ENCODE data around the gene CTAGE8. TPM values are rescaled to one million over a fixed set of nuclear protein-coding genes. Genes with fewer than 3 reads are reported as not detected.
"Not testable (repeated sequence)": the region's sequence is repeated elsewhere in the genome, so short reads cannot be mapped to it uniquely, and the experiment has no call there.

Gene CTAGE8
- polyA plus RNA-seq, 10 donors, result 0.11 to 1.6 (median 0.75) TPM; not detected in 2

DNA sequence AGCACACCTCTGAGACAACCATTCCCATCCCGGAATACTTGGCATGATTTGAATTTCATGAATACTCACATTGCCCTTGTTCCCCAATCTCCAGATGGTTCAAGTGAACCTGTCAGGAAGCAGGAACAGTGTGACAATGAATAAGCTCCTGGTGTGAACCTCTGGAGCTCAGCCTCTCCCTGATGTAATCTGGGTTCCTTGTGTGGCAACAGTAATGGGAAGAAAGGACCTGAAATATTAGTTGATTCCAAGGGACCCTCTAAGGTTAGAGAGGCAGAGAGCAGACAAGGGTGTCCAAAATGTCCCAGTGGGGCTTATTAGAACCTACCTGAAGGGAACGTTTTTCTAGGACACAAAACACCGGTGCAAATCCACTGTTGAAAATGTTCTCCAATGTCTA, 13.0 kb downstream of the CTAGE8 start:
- DNase-seq, result no peak

DNA sequence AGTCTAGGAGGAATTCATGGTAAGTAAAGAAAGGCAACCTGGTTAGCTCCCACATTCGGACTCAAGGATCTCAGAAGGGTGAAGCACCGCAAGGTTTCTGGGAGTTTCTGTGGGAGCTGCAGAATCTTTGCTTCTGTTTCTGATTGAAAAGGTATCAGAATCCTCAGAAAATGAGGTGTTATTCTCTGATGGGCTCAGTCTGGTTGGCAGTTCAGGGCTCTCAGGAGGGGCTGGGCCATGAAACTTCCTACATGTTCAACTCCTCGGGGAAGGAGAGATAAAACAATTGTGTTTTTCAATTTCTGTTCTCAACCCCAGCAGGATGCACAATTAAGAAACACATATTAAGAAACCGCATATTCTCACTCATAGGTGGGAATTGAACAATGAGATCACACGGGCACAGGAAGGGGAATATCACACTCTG, 13.6 kb downstream of the CTAGE8 start:
- no peak for DNase-seq

DNA sequence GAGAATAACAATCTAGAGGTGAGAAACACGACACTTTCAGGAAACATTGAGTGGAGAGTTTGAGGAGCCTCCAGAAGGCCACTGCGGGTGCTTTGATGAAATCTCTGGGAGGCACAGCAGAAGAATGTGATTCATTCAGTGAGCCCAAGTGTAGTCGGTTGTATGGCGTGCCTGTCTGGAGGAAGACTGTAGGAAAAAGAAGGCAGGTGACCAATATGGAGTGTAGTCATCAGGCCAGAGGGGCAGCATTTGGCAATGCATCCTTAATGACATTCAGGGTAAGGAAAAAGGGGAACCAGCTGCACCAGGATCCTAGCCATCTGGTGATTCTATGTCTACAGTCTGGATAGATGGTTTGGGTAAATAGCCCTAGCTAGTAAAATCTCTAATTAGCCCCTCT, 16.8 kb downstream of the CTAGE8 start:
- DNase-seq, result not testable (repeated sequence)

DNA sequence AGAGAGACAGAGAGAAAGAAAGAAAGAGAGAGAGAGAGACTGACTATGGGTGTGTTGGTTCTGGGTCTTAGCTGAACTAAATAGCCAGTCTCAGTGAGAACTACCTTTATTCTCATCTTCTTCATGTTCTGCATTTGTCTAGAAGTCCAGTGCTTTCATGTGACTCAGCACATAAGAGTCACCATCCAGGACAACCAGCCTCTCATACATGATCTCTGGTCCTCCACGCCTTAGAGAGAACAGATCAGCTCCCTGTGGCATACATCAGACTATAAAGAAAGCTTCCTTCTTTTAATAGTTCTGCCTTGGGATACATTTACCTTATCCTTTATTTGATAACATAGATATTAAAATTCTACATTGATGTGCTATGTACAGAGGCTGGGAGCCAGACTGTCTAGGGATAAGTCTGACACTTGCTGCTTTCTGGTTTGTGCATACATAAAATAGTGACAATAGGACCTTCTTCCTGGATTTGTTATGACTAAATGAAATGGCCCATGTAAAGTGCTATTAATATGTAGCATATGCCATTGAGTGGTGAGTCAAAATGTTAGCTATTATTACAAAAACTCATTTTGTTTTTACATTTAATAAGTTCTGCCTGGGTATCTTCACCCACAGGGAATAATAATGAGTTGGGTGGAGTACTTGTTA, 21.3 kb downstream of the CTAGE8 start:
- DNase-seq, result not testable (repeated sequence)

DNA sequence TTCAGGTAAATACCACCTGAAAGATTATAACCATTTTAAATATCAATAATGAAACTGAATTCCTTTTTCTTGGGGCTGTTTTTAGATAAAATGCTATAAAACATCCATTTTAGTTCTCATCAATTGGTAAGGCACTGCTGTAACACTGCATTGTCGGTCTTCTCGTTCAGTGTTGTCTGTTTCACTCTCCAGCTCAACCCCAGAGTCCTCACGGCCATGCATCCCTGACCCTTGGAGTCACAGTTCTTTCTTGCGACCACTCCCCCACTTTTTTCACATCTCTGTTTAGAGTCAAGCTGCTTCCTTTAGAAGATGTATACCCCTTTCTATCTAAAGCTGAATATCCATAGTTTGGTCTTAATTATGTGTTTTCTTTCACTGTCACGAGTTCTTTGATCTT, 22.1 kb downstream of the CTAGE8 start:
- not testable (repeated sequence) for DNase-seq

DNA sequence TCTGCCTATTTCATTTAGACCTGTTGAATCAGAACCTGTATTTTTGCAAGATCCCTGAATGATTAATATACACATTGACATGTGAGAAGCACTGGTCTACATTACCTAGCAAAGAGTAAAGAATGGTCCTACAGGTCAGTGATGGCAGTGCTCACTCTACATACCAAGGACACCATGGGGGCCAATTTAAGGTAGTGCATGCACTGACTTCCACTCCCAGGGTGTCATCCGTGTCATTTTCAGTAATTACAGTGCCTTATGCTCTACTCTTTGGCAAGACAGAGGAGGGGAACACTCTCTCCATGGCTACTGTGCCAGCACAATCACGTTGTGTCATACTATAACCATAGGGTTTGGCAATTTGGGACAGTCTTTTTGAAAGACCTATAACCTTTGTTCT, 23.7 kb downstream of the CTAGE8 start:
- not testable (repeated sequence) for DNase-seq

DNA sequence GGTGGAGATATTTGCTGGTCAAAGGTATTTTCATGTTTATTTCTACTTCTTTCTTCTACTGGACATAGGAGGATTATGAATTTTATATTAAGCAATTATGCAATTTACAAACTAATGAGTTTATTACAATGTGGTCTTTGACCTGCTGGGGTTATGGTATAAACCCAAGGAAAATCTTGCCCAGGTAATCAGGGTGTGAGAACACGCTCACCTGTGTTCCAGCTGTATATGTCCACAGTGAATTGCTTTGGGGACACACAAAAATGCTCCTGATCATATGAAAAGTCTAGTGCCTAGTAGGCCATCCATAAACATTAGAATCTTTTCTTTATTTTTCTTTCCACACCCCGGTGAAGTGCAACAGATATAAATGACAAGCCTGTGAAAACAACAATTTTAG, 29.7 kb downstream of the CTAGE8 start, which contains the start of gene OR2A42:
Gene OR2A42, minus strand, starts transcription at position 241 of the 400 bp plus-strand sequence. CDS start 6,762 bp downstream, outside the sequence.
- DNase-seq, result not testable (repeated sequence)

DNA sequence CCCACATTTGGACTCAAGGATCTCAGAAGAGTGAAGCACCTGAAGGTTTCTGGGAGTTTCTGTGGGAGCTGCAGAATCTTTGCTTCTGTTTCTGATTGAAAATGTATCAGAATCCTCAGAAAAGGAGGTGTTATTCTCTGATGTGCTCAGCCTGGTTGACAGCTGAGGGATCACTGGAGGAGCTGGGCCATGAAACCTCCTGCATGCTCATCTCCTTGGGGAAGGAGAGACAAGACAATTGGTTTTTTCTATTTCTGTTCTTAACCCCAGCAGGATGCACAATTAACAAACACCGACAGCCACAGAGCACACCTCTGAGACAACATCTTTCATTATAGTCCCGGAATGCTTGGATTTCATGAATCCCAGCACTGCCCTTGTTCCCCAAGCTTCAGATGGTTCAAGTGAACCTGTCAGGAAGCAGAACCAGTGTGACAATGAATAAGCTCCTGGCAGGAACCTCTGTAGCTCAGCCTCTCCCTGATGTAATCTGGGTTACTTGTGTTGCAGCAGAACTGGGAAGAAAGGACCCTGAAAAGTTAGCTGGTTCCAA, 30.5 kb downstream of the CTAGE8 start:
- DNase-seq, result not testable (repeated sequence)

DNA sequence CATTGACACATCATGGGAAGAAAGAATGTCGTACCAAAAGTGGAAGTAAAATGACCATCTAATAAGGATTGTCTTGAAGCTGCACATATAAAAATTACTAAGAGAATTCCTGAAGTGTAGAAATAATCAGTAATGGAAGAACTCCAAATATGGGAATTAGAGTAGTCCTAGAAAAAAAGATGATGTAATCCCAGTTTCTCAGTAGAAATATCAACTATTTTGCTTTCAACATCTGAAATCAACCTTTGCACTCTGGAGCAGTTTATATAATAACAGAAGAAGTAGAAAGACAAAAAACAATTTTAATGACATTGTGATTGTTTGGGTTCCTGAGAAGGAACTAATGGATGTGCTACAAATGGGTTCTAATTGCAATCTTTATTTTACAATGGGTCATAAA, 36.0 kb downstream of the CTAGE8 start:
- DNase-seq, result not testable (repeated sequence)

DNA sequence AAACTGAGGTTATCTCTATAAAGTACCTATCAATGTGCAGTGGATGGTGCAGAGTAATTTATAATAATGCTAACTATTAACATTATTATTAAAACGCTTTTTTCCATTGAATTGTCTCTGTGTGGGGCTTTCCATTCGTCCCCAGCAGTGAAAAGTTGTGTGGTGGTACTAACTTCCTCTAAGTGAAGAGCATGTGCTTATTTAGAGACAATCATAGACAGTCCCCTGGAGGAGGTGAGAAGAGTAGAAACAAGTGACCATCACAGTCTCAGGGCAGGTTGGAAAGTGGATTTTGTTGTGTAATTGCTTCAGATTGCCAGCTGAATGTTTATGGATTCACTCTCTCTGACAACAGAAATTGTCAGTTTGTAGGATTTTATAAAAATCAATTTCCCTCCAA, 38.1 kb downstream of the CTAGE8 start:
- DNase-seq, result not testable (repeated sequence)

DNA sequence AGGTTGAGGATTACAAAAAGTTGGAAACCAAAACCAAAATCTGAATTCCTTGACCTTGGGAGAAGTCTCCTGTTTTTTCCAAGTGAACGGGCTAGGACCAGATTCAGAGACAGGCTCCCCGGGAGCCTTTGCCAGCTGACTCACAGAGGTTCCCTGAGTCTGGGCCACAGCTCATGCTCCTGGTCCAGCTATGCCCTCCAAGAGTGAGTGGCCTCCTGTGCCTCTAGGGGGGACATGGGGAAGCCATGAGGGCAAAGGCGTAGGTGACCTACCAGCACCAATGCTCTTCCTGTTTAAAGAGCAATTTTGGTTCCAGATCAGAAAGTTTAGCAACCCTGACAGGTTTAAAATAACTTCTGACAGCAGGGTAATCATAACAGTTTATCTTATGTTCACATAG, 40.3 kb downstream of the CTAGE8 start:
- not testable (repeated sequence) for DNase-seq

DNA sequence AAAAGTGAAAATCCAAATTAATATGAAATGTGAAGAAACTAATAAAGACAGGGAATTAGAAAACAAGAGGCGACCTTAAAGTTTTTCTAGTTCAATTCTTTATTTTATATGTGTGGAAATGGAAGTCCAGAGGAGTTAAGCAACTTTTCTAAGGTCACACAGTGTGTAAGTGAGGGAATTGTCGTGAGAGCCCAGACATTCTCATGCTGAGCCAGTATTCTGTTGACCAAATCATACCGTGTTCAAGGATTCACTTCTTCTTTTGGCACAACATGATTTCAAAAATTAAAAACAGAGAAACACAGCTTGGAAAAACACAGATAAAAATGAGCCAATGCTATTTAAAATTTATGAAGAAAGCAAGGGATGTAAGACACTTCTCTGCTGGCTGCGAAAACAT, 42.2 kb downstream of the CTAGE8 start:
- DNase-seq, result not testable (repeated sequence)

DNA sequence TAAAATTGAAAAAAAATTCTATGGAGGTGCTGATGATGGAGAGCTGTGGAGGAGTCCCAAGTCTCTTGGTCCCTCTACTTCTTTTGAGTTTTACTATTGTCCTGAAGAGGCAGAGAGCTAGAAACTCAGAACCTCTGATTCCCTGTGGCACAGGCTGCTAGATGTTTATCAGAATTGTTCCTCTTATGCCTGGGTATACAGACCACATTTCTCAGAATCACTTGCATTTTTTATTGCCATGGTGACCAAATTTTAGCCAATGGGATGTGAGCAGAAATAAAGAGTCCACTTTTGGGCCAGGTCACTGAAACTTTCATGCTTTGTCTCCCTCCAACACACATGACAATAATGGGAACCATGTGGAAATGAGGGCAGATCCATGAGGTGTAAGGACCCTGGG, 45.4 kb downstream of the CTAGE8 start:
- DNase-seq, result not testable (repeated sequence)

DNA sequence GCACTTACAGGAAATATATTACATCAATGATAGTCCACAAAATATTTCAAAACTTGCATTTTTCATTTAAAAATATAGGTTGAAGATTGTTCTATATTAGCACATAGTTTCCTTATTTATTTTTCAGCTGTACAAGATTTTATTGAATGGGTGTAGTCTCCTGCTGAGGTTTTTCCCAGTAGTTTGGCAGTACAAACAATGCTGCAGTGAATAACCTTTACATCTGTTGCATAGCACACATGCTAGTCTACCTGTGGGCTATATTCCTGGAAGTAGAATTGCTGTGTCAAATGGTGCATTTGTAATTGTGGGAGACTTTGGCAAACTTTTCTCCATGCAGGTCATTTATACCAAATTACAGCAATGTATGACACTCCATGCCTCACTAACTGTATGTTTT, 48.6 kb downstream of the CTAGE8 start:
- DNase-seq, result not testable (repeated sequence)

DNA sequence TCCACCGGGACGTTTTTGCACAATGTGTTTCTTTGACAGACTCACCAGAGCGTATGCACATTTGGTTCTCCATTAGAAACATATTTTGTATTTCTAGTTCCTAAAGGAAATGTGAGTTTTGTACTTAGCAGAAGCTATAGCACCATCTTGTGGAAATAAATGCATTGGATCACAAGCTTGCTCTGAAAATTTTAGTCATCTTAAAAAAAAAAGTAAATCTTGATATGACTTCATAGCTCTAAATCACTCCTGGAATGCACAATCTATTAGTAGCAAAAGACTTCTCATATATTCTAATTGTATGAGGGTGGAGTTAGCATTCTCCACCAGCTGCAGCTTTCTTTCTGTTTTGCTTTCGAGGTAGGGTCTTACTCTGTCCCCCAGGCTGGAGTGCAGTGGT, 49.9 kb downstream of the CTAGE8 start:
- not testable (repeated sequence) for DNase-seq

DNA sequence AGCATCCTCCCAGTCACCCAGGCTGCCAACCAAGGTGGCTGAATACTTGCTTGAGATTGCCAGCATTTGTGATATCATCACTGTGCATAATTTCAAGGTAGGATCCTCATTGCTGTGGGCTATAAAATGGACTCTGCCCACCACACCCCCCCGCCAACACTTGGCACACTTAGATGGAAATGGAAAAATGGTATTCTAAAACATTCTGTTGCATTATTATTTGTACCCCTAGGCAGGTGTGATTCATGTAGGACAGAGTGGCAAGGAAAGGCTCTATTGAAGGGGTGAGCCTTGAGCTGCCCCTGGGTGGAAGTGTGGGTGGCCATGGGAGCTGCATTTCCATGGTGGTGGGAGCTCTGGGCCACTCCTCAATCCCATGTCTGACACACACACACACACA, 50.5 kb downstream of the CTAGE8 start:
- not testable (repeated sequence) for DNase-seq

DNA sequence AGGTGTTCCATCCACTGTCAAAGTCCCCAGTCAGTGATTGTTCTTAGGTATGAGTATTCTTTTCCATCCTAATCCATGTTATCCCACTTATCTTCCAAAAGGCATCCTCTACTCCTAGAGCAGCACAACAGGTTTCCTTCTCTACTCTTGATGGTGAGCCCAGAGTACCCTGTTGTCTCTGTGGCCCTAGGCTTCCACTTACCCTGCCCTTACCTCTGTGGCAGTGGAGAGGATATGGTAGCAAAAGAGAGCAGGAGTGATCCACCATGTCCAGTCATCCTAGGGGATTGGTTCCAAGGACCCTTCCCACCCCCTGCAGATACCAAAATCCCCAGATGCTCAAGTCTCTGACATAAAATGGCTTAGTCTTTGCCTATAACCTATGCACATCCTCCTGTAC, 51.9 kb downstream of the CTAGE8 start:
- not testable (repeated sequence) for DNase-seq

Other genes starting within 250 kb of the CTAGE8 start
- gene OR2A5, start 220.3 kb downstream of the CTAGE8 start, polyA plus RNA-seq (ENCODE audit: insufficient read length in 10 of 10), result under 1 TPM in 4 of 10 donors, not detected in 6; 0.01 to 0.09 (median 0.04) TPM
- under 1 TPM in 1 of 10 donors, not detected in 9; 0.16 TPM for gene OR2A25, start 199.5 kb downstream of the CTAGE8 start, polyA plus RNA-seq (ENCODE audit: insufficient read length in 10 of 10)
- under 1 TPM in 1 of 10 donors, not detected in 9; 0.05 TPM for gene OR2A12, start 183.0 kb downstream of the CTAGE8 start, polyA plus RNA-seq (ENCODE audit: insufficient read length in 10 of 10)
- not detected for gene OR2A2, start 159.7 kb downstream of the CTAGE8 start, polyA plus RNA-seq (ENCODE audit: insufficient read length in 10 of 10)
- gene OR2A14, start 146.1 kb downstream of the CTAGE8 start, polyA plus RNA-seq (ENCODE audit: insufficient read length in 10 of 10), result not detected
- gene CTAGE4, start 85.8 kb downstream of the CTAGE8 start, polyA plus RNA-seq (ENCODE audit: insufficient read length in 10 of 10), result 1 to 10 TPM in 3 of 10 donors, under 1 TPM in 5, not detected in 2; 0.59 to 1.9 (median 0.75) TPM
- 1 to 10 TPM in 9 of 10 donors, under 1 TPM in 1; 0.72 to 3.1 (median 1.9) TPM for gene ARHGEF35, start 73.5 kb downstream of the CTAGE8 start, polyA plus RNA-seq (ENCODE audit: insufficient read length in 10 of 10)
- gene OR2A42, start 29.7 kb downstream of the CTAGE8 start, polyA plus RNA-seq (ENCODE audit: insufficient read length in 10 of 10), result under 1 TPM; 0.19 to 0.85 (median 0.37) TPM
- 1 to 10 TPM in 7 of 10 donors, under 1 TPM in 3; 0.20 to 2.7 (median 1.5) TPM for gene OR2A7, start 4.5 kb downstream of the CTAGE8 start, polyA plus RNA-seq (ENCODE audit: insufficient read length in 10 of 10)
- gene OR2A1, start 43.1 kb upstream of the CTAGE8 start, polyA plus RNA-seq (ENCODE audit: insufficient read length in 10 of 10), result under 1 TPM; 0.19 to 0.63 (median 0.39) TPM
- 1 to 10 TPM; 1.6 to 5.5 (median 2.4) TPM for gene ARHGEF5, start 86.1 kb upstream of the CTAGE8 start, polyA plus RNA-seq (ENCODE audit: insufficient read length in 10 of 10)
- under 1 TPM in 2 of 10 donors, not detected in 8; 0.23 to 0.50 TPM for gene NOBOX, start 134.4 kb upstream of the CTAGE8 start, polyA plus RNA-seq (ENCODE audit: insufficient read length in 10 of 10)